Mucosa of rectum (tissue), 2 donors: ENCODE data around the gene NOL8.

Experiments
- H3K27ac ChIP-seq, 2 donors: one replicate each; pipeline ENCODE4 v1.7.0; 2013; ENCODE audit warnings: inconsistent platforms in 2 of 2, low read depth in 2 of 2, low read length in 2 of 2
- H3K27me3 ChIP-seq, 2 donors: one replicate each; pipeline ENCODE4 v1.7.0; 2013; ENCODE audit warnings: low read length in 2 of 2; ENCODE audit not compliant: control insufficient read depth in 2 of 2, insufficient read depth in 2 of 2
- H3K36me3 ChIP-seq, 2 donors: one replicate each; pipeline ENCODE4 v1.7.0; 2013; ENCODE audit warnings: low read length in 2 of 2; ENCODE audit not compliant: control insufficient read depth in 2 of 2, insufficient read depth in 2 of 2
- H3K4me1 ChIP-seq, 2 donors: one replicate each; pipeline ENCODE4 v1.7.0; 2013; ENCODE audit warnings: low read length in 2 of 2, mild to moderate bottlenecking in 1 of 2; ENCODE audit not compliant: control insufficient read depth in 2 of 2, insufficient read depth in 2 of 2
- H3K4me3 ChIP-seq, 2 donors: one replicate each; pipeline ENCODE4 v1.7.0; 2013; ENCODE audit warnings: low read length in 2 of 2
- H3K9ac ChIP-seq, 2 donors: one replicate each; pipeline ENCODE4 v1.7.0; 2013; ENCODE audit warnings: low read length in 2 of 2, low read depth in 1 of 2, mild to moderate bottlenecking in 1 of 2
- H3K9me3 ChIP-seq, 2 donors: one replicate each; pipeline ENCODE4 v1.7.0; 2013; ENCODE audit warnings: low read length in 2 of 2; ENCODE audit not compliant: control insufficient read depth in 2 of 2
- donor health status: healthy.
- donor health status: Normal muscosa, but diverticular disease.

NOL8 gene

DNA sequence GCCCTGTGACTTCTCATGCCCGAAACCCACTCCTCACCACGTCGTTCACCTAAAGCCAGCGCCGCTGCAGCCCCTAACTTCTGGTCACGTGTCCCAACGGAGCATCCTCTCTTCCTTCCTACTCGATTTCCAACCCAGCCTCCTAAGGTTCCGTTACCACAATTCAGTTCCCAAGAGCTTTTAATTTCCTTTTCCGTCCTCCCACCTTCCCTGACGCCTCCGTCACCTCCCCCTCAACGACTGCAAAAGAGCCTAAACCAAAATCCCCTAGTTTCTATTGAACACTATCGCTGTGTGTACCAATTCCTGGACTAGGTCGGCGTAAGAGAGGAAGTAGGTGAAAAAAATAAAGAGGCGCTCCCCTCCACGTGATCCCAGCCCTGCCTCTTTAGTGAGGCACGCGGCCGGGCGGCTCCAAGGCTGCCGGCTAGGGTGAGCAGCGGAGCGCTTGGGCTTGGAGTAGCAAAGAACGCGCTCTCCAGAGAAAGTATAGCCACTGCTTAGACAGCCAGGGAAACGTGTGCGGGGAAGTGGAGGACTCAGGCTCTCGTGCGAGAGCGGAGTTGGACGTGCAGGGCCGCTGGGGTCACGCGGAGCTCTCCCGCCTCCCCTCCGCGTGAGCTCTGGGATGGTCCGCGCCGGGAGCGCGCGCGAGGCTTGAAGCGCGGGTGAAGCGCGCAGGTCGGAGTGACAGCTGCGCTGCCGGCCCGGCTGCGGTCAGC lies at the start of gene NOL8, which contains the start of gene CENPP:
Gene NOL8 (minus strand): TSS at position 82 of the 722 bp plus-strand sequence. CDS start 1,189 bp downstream, outside the sequence.
Gene CENPP (plus strand): TSS at position 685 of the 722 bp plus-strand sequence.
- H3K4me1 ChIP-seq = peaks cover 10 to 17% of the 10 kb centered on the region in 2 donors

GRCh38 chr9:92373167-92373566 lies 48.0 kb upstream of the NOL8 start:
- H3K4me3 ChIP-seq = no peak overlapping the region
- H3K27me3 ChIP-seq = no peaks in the 10 kb centered on the region
- H3K9me3 ChIP-seq = peaks cover 0 to 3% of the 10 kb centered on the region in 2 donors
- H3K36me3 ChIP-seq = no peaks in the 10 kb centered on the region
- H3K27ac ChIP-seq = no peak overlapping the region
- no peaks in the 10 kb centered on the region for H3K4me1 ChIP-seq
- no peak overlapping the region for H3K9ac ChIP-seq

More for the DNA sequence above, at the start of gene NOL8, which contains the start of gene CENPP:
- Histone ChIP-seq H3K27me3 (no peaks in the 10 kb centered on the region), H3K36me3 (peaks cover 0 to 11% of the 10 kb centered on the region in 2 donors), H3K9me3 (no peaks in the 10 kb centered on the region), H3K9ac (peak within 1 kb of the TSS; percentile 90 to 92), H3K4me3 (peak within 1 kb of the TSS; percentile 78 to 97), H3K27ac (peak within 1 kb of the TSS; percentile 97 to 98)

DNA sequence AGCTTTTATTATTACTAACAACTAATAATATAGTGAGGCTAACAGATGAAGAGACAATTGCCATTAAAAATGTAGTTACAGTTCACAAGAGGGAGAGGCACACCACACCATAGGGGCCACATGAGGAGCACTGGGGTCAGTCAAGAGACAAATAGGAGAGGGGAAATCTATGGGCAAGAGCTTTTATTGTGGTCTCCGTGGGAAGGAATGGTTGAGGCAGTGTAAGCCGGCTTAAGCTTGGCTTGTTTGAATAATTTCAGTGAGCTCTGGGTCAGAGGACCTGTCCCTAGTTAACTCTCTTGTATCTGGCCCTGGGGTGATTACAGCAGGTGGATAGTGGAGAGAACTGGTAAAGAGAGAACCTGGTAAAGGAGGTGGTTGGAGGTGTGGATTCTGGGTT lies 43.9 kb upstream of the NOL8 start:
- no peak overlapping the region for H3K9ac ChIP-seq
- H3K9me3 ChIP-seq = peaks cover 0 to 3% of the 10 kb centered on the region in 2 donors
- H3K4me3 ChIP-seq = no peak overlapping the region
- no peaks in the 10 kb centered on the region for H3K27me3 ChIP-seq
- H3K36me3 ChIP-seq = no peaks in the 10 kb centered on the region
- H3K4me1 ChIP-seq = no peaks in the 10 kb centered on the region
- no peak overlapping the region for H3K27ac ChIP-seq

- H3K4me1 ChIP-seq = no peaks in the 10 kb centered on the region
- H3K27me3 ChIP-seq = no peaks in the 10 kb centered on the region
- H3K27ac ChIP-seq = no peak overlapping the region
- H3K9ac ChIP-seq = no peak overlapping the region
- no peaks in the 10 kb centered on the region for H3K36me3 ChIP-seq
- no peak overlapping the region for H3K4me3 ChIP-seq
- H3K9me3 ChIP-seq = peaks cover 0 to 4% of the 10 kb centered on the region in 2 donors
These were observed 34.9 kb upstream of the NOL8 start for GRCh38 chr9:92360083-92360482.

- Histone ChIP-seq H3K9me3 (peaks cover 0 to 4% of the 10 kb centered on the region in 2 donors), H3K27me3 (no peaks in the 10 kb centered on the region), H3K27ac (no peak overlapping the region), H3K9ac (no peak overlapping the region), H3K36me3 (no peaks in the 10 kb centered on the region), H3K4me3 (no peak overlapping the region), H3K4me1 (no peaks in the 10 kb centered on the region)
These were observed 34.3 kb upstream of the NOL8 start for GRCh38 chr9:92359394-92359995.

GRCh38 chr9:92353051-92353450 lies 27.9 kb upstream of the NOL8 start:
- Histone ChIP-seq H3K27ac (peak overlapping the region in 1 of 2 donors; percentile 67), H3K9me3 (peaks cover 0 to 4% of the 10 kb centered on the region in 2 donors), H3K9ac (no peak overlapping the region), H3K4me1 (peaks cover 3 to 4% of the 10 kb centered on the region in 2 donors), H3K36me3 (no peaks in the 10 kb centered on the region), H3K4me3 (no peak overlapping the region), H3K27me3 (no peaks in the 10 kb centered on the region)

DNA sequence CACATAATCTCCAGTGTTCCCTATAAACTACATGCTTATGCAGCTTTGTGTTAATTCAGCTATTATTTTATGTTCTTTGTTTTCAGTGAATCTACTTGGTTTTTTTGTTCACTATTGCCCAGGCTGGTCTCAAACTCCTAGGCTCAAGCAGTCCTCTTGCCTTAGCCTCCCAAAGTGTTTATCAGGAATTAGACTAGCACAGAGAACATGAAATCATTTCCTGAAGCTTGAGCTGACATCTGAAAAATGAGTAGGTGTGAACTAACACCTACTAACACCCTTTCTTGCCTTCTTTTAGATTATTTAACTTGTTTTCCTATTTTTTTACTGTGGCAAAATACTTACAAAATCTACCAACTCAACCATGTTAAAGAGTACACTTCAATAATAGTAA lies 25.6 kb upstream of the NOL8 start:
- H3K36me3 ChIP-seq = no peaks in the 10 kb centered on the region
- H3K27me3 ChIP-seq = no peaks in the 10 kb centered on the region
- H3K27ac ChIP-seq = peak overlapping the region; percentile 35 to 64
- no peak overlapping the region for H3K9ac ChIP-seq
- no peaks in the 10 kb centered on the region for H3K9me3 ChIP-seq
- peaks cover 3 to 4% of the 10 kb centered on the region in 2 donors for H3K4me1 ChIP-seq
- H3K4me3 ChIP-seq = no peak overlapping the region

GRCh38 chr9:92349771-92350739 lies 24.9 kb upstream of the NOL8 start:
- Histone ChIP-seq H3K27ac (peak overlapping the region; percentile 34 to 71), H3K9ac (peak overlapping the region in 1 of 2 donors; percentile 10), H3K27me3 (no peaks in the 10 kb centered on the region), H3K9me3 (no peaks in the 10 kb centered on the region), H3K4me1 (peaks cover 3 to 4% of the 10 kb centered on the region in 2 donors), H3K36me3 (no peaks in the 10 kb centered on the region), H3K4me3 (no peak overlapping the region)

DNA sequence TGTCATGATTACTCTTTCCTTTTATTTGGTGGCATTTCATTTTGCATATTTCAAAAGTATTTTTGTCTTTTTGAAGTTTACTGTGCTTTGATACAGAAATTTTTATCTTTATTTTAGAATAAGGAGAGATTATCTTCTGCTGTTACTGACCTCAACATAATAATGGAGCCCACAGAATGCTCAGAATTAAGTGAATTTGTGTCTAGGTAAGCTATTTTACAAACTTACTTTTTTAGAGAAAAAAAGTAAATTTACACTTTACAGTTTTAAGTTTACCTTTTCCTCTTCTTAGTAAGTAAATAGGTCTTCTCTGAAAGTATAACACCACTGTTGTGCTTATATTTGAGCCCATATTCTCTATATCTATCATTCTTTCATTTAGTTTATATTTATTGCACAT lies 20.4 kb upstream of the NOL8 start:
- no peak overlapping the region for H3K9ac ChIP-seq
- peaks cover under 1% of the 10 kb centered on the region in 2 donors for H3K4me1 ChIP-seq
- H3K9me3 ChIP-seq = no peaks in the 10 kb centered on the region
- H3K36me3 ChIP-seq = no peaks in the 10 kb centered on the region
- H3K27ac ChIP-seq = no peak overlapping the region
- no peaks in the 10 kb centered on the region for H3K27me3 ChIP-seq
- H3K4me3 ChIP-seq = no peak overlapping the region
